Lung (tissue), 12 donors: Measurements from ENCODE around the gene GSC2. TPM values are rescaled to one million over a fixed set of nuclear protein-coding genes. Genes with fewer than 3 reads are reported as not detected.

Experiments used
- ATAC-seq: fragments of 200-7000 bp; cut with Tn5 transposase; one replicate; pipeline ENCODE4 v1.9.1; 2020; ENCODE audit warnings: moderate number of reproducible peaks; ENCODE audit not compliant: insufficient read depth, low FRiP score
- DNase-seq, 3 donors: peaks; one replicate each; pipeline ENCODE4 v3.0.0-alpha.2; 2013 to 2017
- H3K27ac ChIP-seq, 2 donors: one replicate each; pipeline ENCODE4 v1.5.1; 2013; ENCODE audit warnings: mild to moderate bottlenecking in 2 of 2, moderate library complexity in 2 of 2, control low read depth in 1 of 2, inconsistent platforms in 1 of 2, low read depth in 1 of 2, low read length in 1 of 2
- H3K27me3 ChIP-seq, 3 donors: one replicate each; pipeline ENCODE4 v1.5.1; 2013; ENCODE audit warnings: low read length in 2 of 3; ENCODE audit not compliant: control insufficient read depth in 3 of 3, insufficient read depth in 3 of 3
- H3K36me3 ChIP-seq, 4 donors: one replicate each; pipeline ENCODE4 v1.5.1; 2013; ENCODE audit warnings: low read length in 4 of 4, mild to moderate bottlenecking in 1 of 4, moderate library complexity in 1 of 4; ENCODE audit not compliant: control insufficient read depth in 4 of 4, insufficient read depth in 4 of 4
- H3K4me1 ChIP-seq, 5 donors: one replicate each; pipeline ENCODE4 v1.5.1; 2013; ENCODE audit warnings: low read length in 5 of 5, mild to moderate bottlenecking in 2 of 5, moderate library complexity in 1 of 5; ENCODE audit not compliant: control insufficient read depth in 5 of 5, insufficient read depth in 5 of 5
- H3K4me3 ChIP-seq: one replicate; pipeline ENCODE4 v1.5.1; 2013; ENCODE audit warnings: mild to moderate bottlenecking, control low read depth, moderate library complexity
- H3K9ac ChIP-seq, 2 donors: one replicate each; pipeline ENCODE4 v1.5.1; 2013; ENCODE audit warnings: low read length in 2 of 2, control low read depth in 1 of 2; ENCODE audit not compliant: insufficient read depth in 1 of 2
- H3K9me3 ChIP-seq, 4 donors: one replicate each; pipeline ENCODE4 v1.5.1; 2013; ENCODE audit warnings: low read length in 3 of 4, mild to moderate bottlenecking in 1 of 4, moderate library complexity in 1 of 4; ENCODE audit not compliant: control insufficient read depth in 4 of 4, insufficient read depth in 3 of 4
- CTCF ChIP-seq: IDR thresholded peaks from 2 replicates; pipeline ENCODE4 v1.5.1; 2012; ENCODE audit warnings: mild to moderate bottlenecking; ENCODE audit errors: control extremely low read depth, extremely low read depth
- WGBS, 2 donors: extraction: QIAGEN DNeasy Blood & Tissue Kit; methylation state at CpG; one replicate each; pipeline ENCODE4 v1.1.7; 2013; 5-methylcytosine and 5-hydroxymethylcytosine counted together
- polyA plus RNA-seq, 2 donors: library from polyadenylated mRNA; stranded (reverse); fragments of 200-250 nt; gene quantifications; one replicate each; pipeline ENCODE4 v1.2.1, GENCODE V29; 2013
- total RNA-seq, 2 donors: library from RNA; depleted of rRNA in 1 of 2; stranded (reverse); fragments of >200 nt in 1 of 2; gene quantifications; one replicate each; pipeline ENCODE4 v1.2.1, GENCODE V29; 2014 to 2021
- donor health status: control.
- donor health status: control.
- donor health status: Bipolar disorder and iron deficiency.
- donor health status: healthy.
- donor health status: DM: yes; HTN: yes; CAD: no.

Gene GSC2
- total and polyA plus RNA-seq, 4 donors = not detected

DNA sequence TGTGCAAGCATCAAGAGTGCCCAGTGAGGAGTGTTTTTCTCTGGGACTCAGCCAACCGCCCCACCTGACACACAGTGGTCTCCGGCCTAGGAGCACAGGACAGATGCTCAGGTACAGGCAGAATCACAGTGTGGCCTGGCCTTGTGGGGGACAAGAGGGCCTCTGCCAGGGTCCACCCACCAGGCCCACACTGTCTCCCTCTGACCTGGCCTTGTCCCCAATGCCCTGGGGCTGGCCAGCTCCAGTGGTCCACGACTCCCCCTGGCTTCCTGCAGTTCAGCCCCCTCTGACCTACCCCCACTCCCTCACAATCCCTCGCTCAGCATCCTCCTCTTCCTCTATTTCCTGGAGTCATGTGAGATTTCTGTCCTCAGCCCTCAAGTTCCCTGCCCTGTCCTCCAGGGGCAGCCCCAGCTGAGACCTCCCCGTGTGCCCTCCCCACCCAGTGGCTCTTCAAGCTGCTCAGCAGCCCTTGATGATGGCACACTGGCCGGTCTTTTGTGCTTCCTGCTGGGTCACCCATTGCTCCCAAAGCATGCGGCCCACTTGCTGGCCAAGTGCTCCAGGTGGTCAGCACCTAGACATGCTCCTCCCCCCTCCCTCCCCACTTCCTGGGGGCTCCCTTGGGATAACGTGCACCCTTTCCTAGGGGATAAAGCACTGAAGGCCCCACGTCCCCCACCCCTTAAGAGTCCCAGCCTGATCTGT is 17.2 kb downstream of the GSC2 start:
- peaks cover 9 to 47% (median 17%) of the 10 kb centered on the region in 4 donors for H3K36me3 ChIP-seq
- DNase-seq = no peak
- ATAC-seq = no peak
- no peak overlapping the region for H3K27ac ChIP-seq
- H3K4me3 ChIP-seq = no peak overlapping the region
- H3K9me3 ChIP-seq = no peaks in the 10 kb centered on the region
- no peaks in the 10 kb centered on the region for H3K27me3 ChIP-seq
- WGBS, 2 donors = 89 to 90% methylated on average over 9 of the region's 9 CpGs
- no peaks in the 10 kb centered on the region for H3K4me1 ChIP-seq
- no peak overlapping the region for H3K9ac ChIP-seq
- TF ChIP-seq CTCF = no peak

GRCh38 chr22:19132153-19132552 is 17.9 kb downstream of the GSC2 start:
- Histone ChIP-seq H3K9ac (no peak overlapping the region), H3K9me3 (no peaks in the 10 kb centered on the region), H3K36me3 (peaks cover 4 to 40% (median 14%) of the 10 kb centered on the region in 4 donors), H3K27ac (no peak overlapping the region), H3K4me3 (no peak overlapping the region), H3K4me1 (no peaks in the 10 kb centered on the region), H3K27me3 (no peaks in the 10 kb centered on the region)
- TF ChIP-seq CTCF = no peak
- 94 to 97% methylated on average over 20 of the region's 20 CpGs for WGBS, 2 donors
- ATAC-seq (no peak), DNase-seq (no peak)

DNA sequence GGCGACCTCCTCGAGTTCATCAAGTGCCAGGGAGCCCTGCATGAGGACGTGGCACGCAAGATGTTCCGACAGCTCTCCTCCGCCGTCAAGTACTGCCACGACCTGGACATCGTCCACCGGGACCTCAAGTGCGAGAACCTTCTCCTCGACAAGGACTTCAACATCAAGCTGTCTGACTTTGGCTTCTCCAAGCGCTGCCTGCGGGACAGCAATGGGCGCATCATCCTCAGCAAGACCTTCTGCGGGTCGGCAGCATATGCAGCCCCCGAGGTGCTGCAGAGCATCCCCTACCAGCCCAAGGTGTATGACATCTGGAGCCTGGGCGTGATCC is 18.4 kb downstream of the GSC2 start:
- no peaks in the 10 kb centered on the region for H3K9me3 ChIP-seq
- H3K36me3 ChIP-seq = peaks cover 4 to 35% (median 12%) of the 10 kb centered on the region in 4 donors
- no peak overlapping the region for H3K27ac ChIP-seq
- no peaks in the 10 kb centered on the region for H3K27me3 ChIP-seq
- H3K9ac ChIP-seq = no peak overlapping the region
- DNase-seq (no peak), ATAC-seq (no peak)
- no peaks in the 10 kb centered on the region for H3K4me1 ChIP-seq
- H3K4me3 ChIP-seq = no peak overlapping the region
- TF ChIP-seq CTCF = no peak
- WGBS, 2 donors = 96 to 97% methylated on average over 19 of the region's 19 CpGs
